Activated CD4-positive, alpha-beta T cell treated with anti-CD3 and anti-CD28 coated beads for 48 hours (primary cell): ENCODE measurements around the gene MGMT.

Source experiments
- DNase-seq: peaks from one replicate; pipeline ENCODE4 v3.0.0-alpha.2; 2020

Gene MGMT

DNA sequence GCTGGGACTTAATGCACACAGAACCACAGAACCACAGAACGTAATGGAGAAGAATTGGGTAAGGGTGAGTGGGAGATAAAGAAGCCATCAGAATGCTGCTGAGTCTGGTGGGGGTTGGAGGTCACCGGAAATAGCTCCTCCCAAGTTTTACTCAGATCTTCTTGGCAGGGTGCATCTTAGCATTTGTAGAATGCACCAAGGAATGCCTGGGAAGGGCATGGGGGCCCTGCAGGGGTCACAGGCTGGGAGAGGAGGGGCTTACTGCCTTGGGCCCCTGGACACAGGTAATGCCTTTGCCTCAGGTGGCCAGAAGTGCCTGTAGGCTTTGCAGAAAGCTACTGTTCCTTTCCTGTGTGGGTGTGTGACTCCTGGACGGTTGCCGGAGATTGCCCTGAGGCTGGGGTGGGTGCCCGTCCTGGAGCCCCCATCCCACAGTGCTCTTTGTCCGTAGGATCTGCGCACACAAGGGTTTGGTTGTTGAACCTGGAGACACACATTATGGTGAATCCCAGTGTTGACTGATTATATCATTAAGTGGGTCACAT lies 55.1 kb downstream of the MGMT start:
- DNase-seq, result no peak

DNA sequence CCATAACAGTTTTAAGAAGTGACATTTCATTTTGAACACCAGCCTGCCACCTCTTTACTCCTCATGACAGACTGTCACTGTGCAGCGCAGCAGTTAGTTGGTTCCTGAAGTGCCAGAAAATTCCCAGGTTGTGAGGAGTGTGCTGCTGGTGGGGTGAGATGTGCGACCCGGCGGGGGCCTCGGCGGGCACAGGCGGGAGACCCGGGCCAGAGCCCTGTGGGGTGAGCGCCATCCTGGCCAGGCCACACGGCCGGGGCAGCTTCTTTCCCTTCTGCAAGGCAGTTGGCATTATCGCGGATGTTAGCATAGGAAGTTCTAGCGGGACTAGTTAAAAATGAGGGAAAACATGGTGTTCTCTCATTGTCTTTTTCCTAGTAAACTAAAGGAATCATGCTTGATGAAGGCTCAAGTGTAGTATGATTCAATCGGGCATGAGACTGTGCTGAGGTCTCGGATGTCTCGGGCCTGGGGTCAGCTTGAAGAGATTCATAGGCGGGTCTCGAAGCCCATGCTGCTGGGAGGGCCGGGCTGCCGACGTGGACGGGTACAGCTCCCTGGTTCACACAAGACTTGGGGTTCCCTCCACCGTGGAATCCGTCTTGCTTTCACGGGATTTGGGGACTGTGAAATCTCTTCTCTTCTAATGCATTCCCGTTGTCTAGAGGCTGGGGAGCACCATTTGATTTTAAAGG lies 56.1 kb downstream of the MGMT start:
- DNase-seq, result no peak

DNA sequence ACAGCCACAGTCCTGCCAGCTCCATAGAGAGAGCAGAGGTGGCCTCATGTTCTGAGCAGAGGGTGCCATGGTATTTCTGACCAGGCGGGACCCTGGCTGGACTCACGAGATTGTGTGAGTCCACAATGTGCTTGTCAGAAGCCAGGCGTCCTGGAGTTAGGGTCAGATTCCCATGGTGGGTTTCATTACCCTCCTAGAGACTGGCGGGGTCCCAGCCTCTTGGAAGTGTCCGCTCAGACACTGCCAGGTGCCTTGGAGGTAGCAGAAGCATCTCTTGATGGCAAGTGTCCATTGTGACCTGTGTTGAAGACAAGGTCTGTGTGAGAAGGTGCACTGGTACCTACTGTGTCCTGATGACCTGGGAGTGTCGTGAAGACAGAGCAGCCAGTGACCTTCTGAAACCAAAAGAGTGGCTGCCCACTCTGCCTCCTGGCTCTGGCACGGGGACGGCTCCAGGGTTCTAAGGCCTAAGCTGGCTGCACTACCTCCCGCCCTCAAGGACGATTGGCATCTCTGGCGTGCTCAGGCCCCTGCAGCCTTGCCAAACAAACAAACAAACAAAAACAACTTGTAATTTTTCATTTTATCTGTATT lies 56.8 kb downstream of the MGMT start:
- DNase-seq, result no peak

DNA sequence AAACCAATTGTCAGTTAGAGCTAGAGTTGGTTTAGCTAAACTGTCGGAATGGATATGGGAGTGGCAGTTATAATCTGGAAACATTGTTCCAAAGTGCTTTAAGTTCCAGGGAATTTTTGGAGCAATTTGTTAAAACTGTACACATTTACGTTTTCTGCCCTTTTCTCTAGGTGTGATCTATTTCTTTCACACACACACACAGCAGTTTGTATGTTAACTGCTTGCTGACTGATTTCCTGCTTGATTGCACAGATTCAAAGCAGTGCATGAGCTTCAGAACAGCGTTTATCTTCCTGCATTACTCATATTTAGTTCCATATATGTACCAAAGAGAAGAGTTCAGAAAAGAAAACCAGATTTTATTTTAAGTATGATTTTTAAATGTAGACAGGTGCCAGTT lies 57.9 kb downstream of the MGMT start:
- DNase-seq, result no peak

DNA sequence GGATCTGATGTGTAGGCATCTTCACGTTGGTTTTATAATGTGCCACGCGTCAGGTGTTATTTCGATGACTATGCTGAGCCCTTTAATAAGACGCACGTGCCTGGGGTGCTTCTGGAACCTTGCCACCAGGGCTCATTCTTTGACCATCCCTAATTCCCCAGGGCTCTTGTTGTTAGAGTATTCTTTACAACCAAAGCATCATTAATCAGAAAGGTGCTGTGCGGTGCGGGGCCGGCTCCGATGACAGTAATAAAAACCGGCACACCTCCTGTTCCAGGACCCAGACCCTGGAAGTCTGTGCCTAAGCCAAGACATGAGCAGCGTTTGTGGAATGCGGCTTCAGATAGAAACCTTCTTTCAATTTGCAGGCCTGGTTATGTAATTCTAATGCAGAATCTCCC lies 58.4 kb downstream of the MGMT start:
- DNase-seq, result no peak

DNA sequence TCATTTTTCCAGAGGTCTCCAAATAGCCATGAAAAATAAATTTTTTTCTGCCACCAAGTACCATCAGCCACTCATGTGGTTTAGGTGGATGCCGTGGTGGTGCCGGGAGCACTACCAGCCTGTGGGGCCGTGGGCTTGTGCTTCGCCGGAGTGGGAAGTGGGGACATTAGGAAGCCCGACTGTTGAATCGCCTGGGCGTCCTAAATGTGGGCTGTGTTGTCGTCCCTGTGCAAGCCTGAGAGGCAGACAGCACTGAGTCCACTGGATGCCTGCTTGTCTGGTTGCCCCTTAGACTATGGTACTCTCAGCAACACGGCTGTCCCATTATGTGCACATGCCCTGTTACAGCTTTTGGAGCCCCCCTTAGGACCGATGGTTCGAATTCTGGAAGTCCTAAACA lies 59.9 kb downstream of the MGMT start:
- DNase-seq, result no peak

DNA sequence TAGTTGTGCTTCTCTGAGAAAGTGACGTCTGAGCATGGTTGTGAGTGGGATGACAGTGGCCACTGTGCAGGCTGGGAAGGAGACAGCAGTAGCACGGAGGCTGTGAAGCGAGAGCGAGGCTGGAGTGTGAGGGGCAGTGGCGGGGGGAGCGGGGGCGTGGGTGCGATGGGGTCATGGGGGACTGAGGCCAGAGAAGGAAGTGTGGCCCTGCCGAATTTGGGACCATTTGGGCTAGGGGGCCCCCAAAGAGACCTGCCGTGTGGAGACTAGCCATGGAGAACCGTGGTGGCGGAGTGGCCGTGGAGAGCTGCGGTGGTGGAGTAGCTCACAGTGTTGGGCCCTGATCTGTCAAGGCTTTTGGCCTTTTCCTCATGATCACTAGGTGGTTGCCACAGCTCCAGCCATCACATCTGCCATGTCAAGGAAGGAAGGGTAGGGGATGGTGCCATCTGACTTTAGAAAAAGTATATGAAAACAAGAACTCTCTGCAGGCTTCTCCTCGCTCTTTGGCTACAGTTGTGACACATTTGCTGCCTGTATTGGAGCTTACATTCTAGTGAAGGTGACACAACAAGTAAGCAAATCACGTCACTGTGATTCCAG lies 61.4 kb downstream of the MGMT start:
- DNase-seq, result no peak

DNA sequence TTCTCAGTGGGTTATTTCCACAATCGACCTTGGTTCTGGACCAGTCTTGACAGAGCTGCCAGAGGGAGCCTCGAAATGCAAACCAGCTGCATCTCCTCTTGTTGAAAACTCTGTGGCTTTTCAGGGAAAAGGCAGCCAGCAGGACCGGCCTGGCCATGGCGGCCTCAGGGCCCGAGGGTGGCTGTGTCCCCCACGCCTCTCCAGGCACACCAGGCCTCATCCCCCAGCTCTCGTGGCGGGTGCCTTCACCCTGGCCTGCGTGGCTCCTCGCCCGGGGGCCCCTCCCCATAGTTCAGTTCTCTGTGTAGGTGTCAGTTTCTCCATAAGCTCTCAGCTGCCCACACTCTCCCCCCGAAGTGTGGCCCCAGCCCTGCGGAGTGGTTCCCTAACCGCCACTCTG lies 63.5 kb downstream of the MGMT start:
- no peak for DNase-seq

DNA sequence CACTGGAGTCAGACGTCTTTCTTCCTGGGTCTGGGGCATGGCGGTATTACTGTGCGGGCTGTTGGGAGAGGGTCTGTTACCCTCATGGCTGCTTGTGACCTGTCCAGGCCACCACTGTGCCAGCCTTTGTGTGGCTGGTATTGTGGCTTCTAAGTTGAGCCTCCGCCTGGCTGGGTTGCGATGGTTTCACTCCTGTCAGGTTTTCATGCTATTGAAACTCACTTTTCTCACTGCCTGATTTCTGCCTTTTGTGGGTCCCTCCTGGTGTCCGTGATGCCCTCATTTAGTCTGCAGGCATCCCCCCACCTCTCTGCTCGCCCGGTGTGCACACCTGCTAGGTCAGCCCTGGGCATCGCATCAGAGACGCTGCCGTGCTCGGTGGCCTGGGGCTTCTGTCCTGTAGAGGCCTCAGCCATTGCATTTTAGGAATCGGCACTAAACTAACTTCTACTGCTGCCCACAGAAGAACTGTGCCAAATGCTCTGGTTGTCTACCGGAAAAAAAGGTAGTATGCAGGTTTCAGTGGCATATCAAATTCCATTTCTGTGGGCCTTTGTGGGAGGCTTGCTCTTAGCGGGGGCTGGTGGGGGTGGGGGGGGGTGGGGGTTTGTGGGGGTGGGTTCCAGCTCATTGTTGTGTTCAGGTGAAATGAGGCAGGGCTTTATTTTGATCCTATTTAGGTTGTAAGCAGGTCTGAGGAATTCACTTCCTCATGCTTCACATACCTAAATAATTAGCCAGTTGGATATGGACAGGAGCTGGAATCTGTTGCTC lies 64.3 kb downstream of the MGMT start:
- DNase-seq, result no peak

DNA sequence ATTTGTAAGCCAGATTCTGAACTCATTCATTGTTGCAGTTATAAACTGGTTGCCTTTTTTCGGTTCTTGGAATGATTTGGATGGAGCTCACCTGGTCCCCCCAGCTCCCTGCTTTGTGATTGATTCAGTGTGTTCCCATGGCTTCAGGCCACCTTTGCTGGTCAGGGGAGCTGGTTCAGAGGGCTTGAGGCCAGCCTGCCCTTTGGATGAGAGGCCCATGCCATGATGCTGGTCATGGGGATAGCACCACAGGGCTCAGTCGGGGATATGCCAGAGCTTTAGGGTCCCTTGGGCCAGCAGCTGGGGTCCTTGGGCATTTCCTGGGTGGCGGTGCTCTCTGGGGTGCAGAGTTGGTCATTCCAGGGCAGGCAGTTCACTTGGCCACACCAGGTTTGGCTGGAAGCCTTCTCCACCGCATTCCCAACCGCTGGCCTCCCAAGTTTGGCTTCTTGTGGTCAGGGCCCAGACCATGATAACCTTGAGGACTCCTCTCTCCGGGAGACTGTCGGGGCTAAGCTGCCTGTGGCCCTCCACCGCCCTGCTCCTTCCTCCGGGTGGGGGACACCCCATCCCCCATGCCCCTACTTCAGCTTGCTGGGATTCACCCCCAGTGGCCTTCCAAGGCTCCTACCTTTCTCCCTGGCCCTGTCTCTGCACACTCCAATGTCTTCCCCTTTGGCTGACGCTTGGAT lies 65.1 kb downstream of the MGMT start:
- no peak for DNase-seq

DNA sequence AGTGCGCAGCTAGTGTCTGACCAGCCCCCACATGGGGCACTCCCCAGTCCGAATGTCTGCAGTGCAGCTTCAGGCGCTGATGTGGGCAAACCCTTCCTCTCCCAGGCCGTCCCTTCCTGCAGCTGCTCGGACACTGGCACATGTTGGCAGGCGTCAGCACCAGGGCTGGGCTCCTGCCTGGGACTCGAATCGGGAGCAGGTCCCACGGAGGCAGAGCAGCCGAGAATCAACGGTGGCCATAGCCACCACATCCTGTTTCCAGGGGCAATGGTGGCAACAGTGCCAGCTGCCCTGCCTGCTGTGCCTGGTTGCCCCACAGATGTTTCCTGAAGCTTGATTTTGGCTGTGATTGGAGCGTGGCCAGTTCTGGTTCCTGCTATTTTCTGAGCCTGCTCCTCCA lies 65.8 kb downstream of the MGMT start:
- no peak for DNase-seq

DNA sequence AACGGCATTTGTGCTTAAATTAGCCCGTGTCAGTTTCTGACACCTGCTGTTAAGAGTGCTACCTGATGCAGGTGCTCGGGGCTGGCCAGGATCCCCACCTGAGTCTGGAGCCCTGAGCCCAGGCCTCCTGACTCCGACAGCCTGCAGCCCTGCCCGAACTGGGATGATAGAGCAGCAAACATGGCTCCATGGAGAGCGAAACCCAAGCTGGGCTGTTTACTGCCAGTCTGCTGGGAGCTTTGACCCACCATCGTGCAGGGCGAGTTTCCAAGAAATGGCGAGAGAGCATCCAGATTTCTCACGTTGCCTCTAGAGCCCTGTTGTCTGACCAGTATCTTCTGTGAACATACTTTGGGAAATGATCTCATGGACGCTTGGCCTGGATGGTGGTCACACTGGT lies 66.2 kb downstream of the MGMT start:
- DNase-seq, result no peak

DNA sequence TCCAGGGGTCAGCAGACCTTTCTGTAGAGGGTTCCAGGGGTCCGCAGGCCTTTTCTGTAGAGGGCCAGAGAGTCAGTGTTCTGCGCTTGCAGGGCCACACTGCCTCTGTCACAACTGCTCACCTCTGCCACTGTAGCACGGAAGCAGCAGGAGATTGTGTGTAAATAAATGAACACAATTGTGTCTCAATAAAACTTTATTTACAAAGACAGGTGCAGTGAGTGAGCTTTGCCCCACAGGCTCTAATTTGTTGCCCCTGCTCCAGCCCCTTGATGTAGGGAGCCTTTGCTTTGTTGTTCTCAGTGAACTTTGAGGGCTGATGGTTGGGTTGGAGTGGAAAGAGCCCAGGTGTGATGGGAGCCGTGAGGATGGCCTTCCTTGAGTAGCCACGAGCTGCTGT lies 67.8 kb downstream of the MGMT start:
- DNase-seq, result no peak

DNA sequence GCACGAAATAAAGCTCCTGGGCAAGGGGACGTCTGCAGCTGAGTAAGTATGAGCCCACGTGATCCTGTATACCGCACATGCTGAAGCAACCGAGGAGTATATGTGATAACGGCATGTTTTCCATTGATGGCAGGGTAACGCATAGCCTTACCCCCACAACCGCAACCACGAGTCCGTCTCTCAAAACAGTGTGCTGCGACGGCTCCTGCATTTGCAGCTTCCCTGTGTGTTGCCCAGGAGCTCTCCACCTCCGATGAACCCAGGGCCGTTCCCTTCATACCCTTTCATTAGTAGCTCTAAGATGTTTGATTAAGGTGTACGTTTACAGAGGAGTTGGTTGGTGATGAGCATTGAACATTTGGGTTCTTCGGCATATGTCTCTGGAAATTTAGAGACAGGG lies 69.3 kb downstream of the MGMT start:
- no peak for DNase-seq

DNA sequence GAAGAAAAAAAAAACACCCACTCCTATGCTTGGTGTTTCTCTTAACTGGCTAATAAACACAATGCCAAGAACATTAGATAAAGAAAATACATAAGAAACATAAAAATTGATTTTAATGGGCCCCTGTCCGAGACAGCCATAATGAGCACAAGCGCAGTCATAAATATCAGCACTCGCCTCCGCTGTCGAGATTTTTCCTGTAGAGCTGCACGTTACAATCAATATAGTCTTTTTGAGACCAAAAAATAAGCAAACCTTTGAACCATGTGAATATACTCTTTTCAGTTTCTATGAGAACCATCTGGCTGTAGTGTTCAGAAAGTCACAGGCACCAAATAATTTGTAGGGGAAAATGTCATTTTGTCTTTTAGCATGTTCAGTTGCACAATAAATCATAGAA lies 70.1 kb downstream of the MGMT start:
- no peak for DNase-seq

DNA sequence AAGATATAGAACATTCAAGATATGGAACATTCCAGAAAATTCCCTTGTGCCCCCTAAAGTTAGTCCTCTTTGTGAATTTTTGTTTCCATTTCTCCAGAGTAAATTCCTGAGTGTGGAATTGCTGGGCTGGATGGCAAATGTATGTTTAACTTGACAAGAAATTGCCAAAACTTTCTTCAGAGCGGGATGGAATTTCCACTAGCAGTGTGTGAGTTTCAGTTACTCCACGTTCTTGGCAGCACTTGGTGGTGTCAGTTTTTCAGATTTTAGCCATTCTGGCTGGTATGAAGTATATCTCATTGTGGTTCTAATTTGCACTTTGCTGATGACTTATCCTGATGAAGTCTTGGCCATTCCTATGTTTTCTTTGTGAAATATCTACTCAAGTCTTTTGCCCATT lies 71.2 kb downstream of the MGMT start:
- DNase-seq, result no peak

DNA sequence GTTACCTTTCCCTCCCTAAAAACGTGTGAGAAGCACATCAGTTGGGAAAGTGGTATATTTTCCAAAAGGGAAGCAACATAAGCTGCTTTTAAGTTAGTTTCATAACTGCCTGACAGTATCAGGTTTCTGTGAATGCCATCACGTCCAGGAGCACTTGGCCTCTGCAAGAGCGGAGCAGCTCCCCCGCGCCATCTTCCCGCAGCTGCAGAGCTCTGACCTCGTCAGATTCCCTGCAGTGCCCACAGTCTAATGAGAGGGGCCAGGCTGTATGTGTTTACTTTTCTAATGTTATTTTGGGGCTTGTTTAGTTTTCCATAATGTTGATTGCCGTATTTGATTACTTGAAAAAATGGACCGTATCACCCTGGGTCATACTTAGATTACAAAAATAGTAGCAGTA lies 74.2 kb downstream of the MGMT start:
- no peak for DNase-seq

DNA sequence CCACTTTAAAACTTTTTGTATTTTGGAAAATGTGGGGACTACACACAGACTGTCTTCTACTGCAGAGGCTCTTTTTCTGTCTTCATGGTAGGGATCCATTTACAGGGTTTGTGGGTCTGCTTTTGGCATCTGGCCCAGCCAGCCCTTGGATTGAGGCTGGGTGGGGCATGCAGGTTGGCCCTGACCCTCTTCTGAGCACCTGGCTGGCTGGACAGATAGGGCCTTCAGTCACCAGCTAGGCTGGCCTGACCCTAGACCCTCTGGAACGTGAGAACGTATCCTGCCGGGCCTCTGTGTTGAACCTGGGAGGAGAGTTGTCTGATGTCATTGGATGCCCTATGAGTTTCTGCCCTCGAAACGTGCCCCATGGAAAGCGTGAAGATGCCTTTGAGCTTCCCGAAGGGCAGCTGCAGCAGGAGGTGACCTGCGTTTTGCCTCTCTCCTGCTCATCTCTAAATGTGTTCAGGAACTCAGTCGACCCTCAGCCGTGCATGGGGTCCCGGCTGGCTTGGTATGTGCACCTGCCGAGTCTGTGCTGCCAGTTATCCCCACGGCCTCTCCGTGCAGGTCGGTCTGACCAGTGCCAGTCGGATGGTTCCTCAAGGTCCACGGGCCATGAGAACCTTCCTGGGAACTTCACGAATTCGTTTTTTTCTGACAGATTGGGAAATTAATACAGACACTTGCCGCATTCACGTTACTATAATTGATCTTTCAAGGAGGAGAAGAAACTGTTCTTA lies 74.9 kb downstream of the MGMT start:
- DNase-seq, result no peak

DNA sequence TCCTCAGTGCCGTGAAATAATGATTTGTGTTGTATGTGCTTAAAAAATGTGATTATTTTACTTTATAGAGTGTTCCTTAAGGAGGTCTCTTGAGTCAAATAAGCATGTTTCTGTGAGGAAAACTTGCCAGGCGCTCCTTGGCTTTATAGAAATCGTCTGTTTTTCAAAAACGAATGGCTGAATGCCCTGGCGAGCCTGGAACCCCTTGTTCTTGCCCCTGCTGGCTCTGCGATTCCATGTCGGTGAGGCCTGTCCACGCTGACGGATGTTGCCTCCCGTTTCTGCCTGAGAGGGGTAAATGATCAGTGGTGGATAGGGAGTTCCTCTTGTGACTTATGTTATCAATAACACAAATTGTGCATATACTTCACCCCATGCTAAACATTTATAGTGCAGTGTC lies 75.5 kb downstream of the MGMT start:
- DNase-seq, result no peak

DNA sequence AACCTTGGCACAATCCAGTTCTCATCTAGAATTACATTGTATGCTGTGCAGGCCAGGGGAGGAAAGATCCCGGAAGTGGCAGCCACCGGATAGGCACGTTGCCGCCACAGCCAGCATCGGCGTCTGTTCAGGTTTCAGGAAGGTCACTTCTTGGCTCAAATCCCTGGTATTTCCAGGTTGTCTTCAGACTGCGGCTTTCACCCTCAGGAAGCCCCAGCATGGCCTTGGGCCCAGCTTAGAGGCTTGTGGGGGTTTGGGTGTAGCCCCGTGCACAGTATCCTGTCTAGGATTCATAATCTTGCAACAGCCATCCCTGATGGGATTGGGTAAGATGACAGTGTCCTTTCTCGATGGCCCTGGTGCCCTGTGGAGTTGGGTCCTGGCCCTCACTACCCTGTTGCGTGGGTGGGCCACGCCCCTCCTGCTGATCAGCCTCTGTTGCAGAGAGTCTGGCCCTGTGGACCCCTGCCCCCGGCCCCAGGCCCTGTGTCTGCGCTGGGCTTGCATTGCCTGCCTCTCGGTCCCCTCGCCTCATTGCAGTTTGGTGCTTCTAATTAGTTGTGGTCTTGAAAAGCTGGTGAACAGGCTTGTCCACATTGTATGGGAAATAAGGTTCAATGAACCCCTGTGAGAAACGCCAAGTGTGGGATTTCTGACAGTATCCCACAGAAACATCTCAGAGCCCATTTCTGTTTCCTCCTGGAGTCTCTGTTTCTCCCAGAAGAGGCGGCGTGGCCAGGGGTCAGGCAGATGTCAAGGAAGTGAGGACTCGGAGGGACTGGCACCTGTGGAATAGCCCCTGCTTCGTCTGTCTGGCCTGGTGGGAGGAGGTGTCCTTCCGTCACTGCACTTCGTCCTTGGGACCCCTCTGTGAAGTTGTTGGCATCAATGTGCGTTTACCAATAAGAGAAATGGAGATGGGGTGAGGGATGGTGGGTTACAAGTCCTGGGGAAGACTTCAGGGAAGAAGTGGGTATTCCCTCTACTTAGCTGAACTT lies 77.5 kb downstream of the MGMT start:
- DNase-seq, result no peak

DNA sequence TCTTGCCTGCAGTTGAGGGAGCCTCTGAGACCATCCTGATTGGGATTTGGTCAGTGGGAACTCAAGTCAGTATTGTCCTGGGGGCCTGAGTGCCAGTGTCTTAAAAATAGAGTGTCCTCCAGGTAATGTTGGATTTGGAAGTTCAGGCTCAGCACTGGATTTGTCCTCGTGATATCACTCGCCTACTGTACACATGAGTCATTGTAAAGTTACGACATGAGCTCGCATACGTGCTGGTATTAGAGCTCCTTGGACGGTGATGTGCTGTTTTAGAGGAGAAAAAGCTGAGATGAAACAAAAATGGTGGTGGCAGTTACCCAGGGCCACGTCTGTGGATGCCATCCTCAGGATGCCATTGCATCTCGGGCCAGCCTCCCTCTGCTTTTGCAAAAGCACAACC lies 78.2 kb downstream of the MGMT start:
- DNase-seq, result no peak
